ENCODE measurements around the gene OR14I1. TPM values are rescaled to one million over a fixed set of nuclear protein-coding genes. Genes with fewer than 3 reads are reported as not detected.
"Not testable (repeated sequence)": the region's sequence is repeated elsewhere in the genome, so short reads cannot be mapped to it uniquely, and the experiment has no call there.

The OR14I1 gene
- total RNA-seq, 2 experiments from 2014 or later = not detected

DNA sequence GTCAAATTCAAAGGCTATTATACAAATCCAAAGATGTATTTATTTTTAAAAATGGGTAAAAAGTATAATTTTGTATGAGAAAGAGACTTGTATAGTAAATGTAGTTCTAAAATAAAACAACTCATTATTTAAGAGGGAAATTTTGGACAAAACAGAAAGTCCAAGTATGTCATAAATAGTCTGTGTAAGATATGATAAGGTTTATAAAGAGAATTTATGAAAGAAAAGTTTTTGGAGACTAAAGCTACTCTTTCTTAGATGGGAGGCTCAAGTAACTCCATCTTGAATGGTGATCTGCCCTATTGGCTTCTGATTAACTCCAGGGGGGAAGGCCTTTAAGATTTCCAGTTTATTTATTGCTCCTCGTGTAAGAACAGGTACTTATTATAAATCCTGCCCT, 32.6 kb downstream of the OR14I1 start:
- no peak overlapping the region for H3K27ac Mint-ChIP-seq

DNA sequence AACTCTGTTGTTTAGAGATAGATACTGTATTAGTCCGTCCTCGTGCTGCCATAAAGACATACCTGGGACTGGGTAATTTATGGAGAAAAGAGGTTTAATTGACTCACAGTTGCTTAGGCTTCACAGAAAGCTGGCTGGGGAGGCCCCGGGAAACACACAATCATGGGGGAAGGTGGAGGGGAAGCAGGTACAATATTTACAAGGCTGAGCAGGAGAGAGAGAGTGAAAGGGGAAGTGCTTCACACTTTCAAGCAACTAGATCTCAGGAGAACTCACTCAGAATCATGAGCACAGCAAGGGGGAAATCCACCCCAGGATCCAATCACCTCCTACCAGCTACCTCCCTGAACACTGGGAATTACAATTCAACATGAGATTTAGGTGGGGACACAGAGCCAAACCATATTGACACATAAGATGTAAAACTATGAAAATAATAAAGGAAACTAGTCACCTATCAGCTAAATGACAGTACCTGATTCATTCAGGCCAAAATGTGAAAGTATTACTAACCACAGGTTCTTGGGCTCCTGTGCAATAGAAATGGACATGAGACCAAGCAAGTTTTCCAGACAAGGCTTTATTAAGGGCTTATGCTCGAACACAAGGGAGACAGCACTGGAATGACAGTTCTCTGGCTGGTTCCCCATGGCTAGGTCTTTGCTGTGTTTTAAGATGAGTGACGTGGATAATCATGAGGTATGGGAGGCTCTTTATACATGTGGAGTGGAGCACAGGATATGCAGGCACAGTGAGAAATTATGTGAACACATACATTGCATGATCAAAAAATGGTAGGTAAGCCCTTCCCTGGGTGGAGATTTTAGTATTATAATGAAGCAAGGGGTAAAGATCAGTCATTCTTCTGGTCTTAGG, 38.9 kb downstream of the OR14I1 start:
- H3K27ac Mint-ChIP-seq; H3K9me3 Mint-ChIP-seq; intact Hi-C loops (cut with micrococcal nuclease); H3K4me3 Mint-ChIP-seq; CTCF ChIA-PET; H3K4me1 Mint-ChIP-seq (ENCODE audit: low read depth); H3K27me3 Mint-ChIP-seq (ENCODE audit: low read depth); H3K36me3 Mint-ChIP-seq (ENCODE audit: low read depth): not testable (repeated sequence)
- peak; percentile 22 for DNase-seq

More for the DNA sequence above, 32.6 kb downstream of the OR14I1 start:
- Mint-ChIP-seq H3K27me3 (ENCODE audit: low read depth) (no peaks in the 10 kb centered on the region), H3K36me3 (ENCODE audit: low read depth) (peaks cover 2% of the 10 kb centered on the region), H3K9me3 (peaks cover 5% of the 10 kb centered on the region), H3K4me1 (ENCODE audit: low read depth) (no peaks in the 10 kb centered on the region), H3K4me3 (no peak overlapping the region)
- CTCF ChIA-PET = no interaction called here
- no peak for DNase-seq
- intact Hi-C loops (cut with micrococcal nuclease) = no loop called here

DNA sequence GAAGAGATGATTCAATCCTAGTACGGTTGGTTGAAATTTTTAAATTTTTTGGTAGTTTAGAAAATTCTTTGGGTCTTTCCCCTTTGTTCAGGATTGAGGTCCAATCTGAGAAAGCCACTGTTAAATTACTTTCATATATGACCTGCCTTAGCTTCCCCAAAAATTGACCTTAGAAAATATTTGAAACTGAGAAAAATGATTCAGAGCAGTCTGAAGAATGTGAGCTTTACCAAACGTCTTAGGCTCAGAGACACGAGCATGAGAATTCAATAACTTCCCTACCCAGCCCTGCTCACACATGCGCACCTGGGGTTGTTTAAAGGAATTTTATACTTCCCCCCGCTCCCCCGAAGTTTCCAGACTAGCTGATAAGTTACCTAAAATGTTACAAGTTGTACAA, 45.8 kb downstream of the OR14I1 start:
- H3K27ac Mint-ChIP-seq; H3K27me3 Mint-ChIP-seq (ENCODE audit: low read depth); DNase-seq; H3K9me3 Mint-ChIP-seq; H3K36me3 Mint-ChIP-seq (ENCODE audit: low read depth); H3K4me3 Mint-ChIP-seq; CTCF ChIA-PET; H3K4me1 Mint-ChIP-seq (ENCODE audit: low read depth); intact Hi-C loops (cut with micrococcal nuclease): not testable (repeated sequence)

DNA sequence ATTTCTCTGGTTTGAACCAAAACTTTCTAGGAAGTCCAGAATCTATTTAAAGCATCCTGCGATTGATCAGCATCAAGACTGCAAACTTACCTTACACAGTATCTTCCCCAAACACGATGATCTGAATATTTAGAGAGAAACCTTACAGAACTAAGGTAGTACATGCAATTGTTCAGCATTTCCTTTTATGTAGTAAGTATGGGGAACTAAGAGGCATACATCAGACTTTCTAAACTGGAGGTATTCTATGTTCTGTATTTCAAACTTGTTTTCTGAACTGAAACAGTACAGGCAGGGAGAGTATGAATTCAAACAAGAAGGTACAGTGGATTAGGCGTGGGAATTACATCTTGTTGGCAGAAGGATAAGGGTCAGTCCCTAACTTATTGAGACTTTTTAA, 47.2 kb downstream of the OR14I1 start, which contains the start of gene OR2T27:
Gene OR2T27 (minus strand): TSS at position 175 of the 400 bp plus-strand sequence. CDS start 4,644 bp downstream, outside the sequence.
- H3K9me3 Mint-ChIP-seq; CTCF ChIA-PET; H3K4me1 Mint-ChIP-seq (ENCODE audit: low read depth); DNase-seq; H3K36me3 Mint-ChIP-seq (ENCODE audit: low read depth); H3K27ac Mint-ChIP-seq; H3K4me3 Mint-ChIP-seq; H3K27me3 Mint-ChIP-seq (ENCODE audit: low read depth); intact Hi-C loops (cut with micrococcal nuclease): not testable (repeated sequence)

Other genes with a start within 250 kb of the OR14I1 start
- gene OR2T3, start 229.4 kb downstream of the OR14I1 start, total RNA-seq = not detected
- not detected for gene OR2T5, start 214.2 kb downstream of the OR14I1 start, total RNA-seq
- gene OR2G6, start 194.7 kb downstream of the OR14I1 start, total RNA-seq = not detected
- not detected for gene OR2T29, start 140.0 kb downstream of the OR14I1 start, total RNA-seq
- not detected for gene OR2T34, start 128.0 kb downstream of the OR14I1 start, total RNA-seq
- gene OR2T10, start 105.1 kb downstream of the OR14I1 start, total RNA-seq = not detected
- gene OR2T11, start 67.7 kb downstream of the OR14I1 start, total RNA-seq = not detected
- not detected for gene OR2T35, start 57.5 kb downstream of the OR14I1 start, total RNA-seq
- gene OR2T27, start 47.2 kb downstream of the OR14I1 start, total RNA-seq = not detected
- not detected for gene LYPD8, start 53.0 kb upstream of the OR14I1 start, total RNA-seq
- 10 to 100 TPM; 20.3 to 20.5 TPM for gene SH3BP5L, start 123.1 kb upstream of the OR14I1 start, total RNA-seq
- 10 to 100 TPM; 51.6 to 53.4 TPM for gene ZNF672, start 135.5 kb upstream of the OR14I1 start, total RNA-seq
- 10 to 100 TPM; 87.6 to 88.7 TPM for gene ZNF692, start 156.3 kb upstream of the OR14I1 start, total RNA-seq
- 1 to 10 TPM; 3.0 to 3.5 TPM for gene PGBD2, start 203.5 kb upstream of the OR14I1 start, total RNA-seq